CD4-positive, alpha-beta T cell treated with Interferon gamma for 1 hour (primary cell): ENCODE results near the gene FRMD4A.
A peak's percentile ranks its signal among the peaks of the same experiment; 100 is the strongest.

Experiments used
- DNase-seq: peaks from one replicate; pipeline ENCODE4 v3.0.0-alpha.2; 2020

Gene FRMD4A

GRCh38 chr10:13894412-13895093 is 436.2 kb downstream of the FRMD4A start:
- no peak for DNase-seq

- DNase-seq, result no peak
These were observed 436.8 kb downstream of the FRMD4A start for GRCh38 chr10:13893926-13894325.

GRCh38 chr10:13892871-13893270 is 437.9 kb downstream of the FRMD4A start:
- DNase-seq, result no peak

- DNase-seq, result no peak
These were observed 438.7 kb downstream of the FRMD4A start for GRCh38 chr10:13892001-13892491.

- DNase-seq, result no peak
These were observed 439.4 kb downstream of the FRMD4A start for GRCh38 chr10:13891128-13892000.

- no peak for DNase-seq
These were observed 440.2 kb downstream of the FRMD4A start for GRCh38 chr10:13890233-13891127.

GRCh38 chr10:13887761-13888160 is 443.0 kb downstream of the FRMD4A start:
- DNase-seq, result no peak

- no peak for DNase-seq
These were observed 445.3 kb downstream of the FRMD4A start for GRCh38 chr10:13885238-13885990.

GRCh38 chr10:13883636-13884444 is 446.9 kb downstream of the FRMD4A start:
- DNase-seq, result no peak

- peak; percentile 49 for DNase-seq
These were observed 448.5 kb downstream of the FRMD4A start for GRCh38 chr10:13882119-13882711.

GRCh38 chr10:13880760-13881159 is 450.0 kb downstream of the FRMD4A start:
- no peak for DNase-seq

GRCh38 chr10:13877154-13877909 is 453.4 kb downstream of the FRMD4A start:
- no peak for DNase-seq

GRCh38 chr10:13873196-13873595 is 457.5 kb downstream of the FRMD4A start:
- no peak for DNase-seq

GRCh38 chr10:13872411-13872810 is 458.3 kb downstream of the FRMD4A start:
- DNase-seq, result no peak

- no peak for DNase-seq
These were observed 458.9 kb downstream of the FRMD4A start for GRCh38 chr10:13871776-13872175.

- no peak for DNase-seq
These were observed 459.7 kb downstream of the FRMD4A start for GRCh38 chr10:13871011-13871410.

- DNase-seq, result no peak
These were observed 461.4 kb downstream of the FRMD4A start for GRCh38 chr10:13869295-13869664.

- DNase-seq, result no peak
These were observed 462.0 kb downstream of the FRMD4A start for GRCh38 chr10:13868528-13869294.

GRCh38 chr10:13867822-13868221 is 462.9 kb downstream of the FRMD4A start:
- DNase-seq, result no peak
